ENCODE measurements around the gene IMMT.

GRCh38 chr2:86231680-86232372 lies 36.6 kb upstream of the IMMT start:
- TF ChIP-seq POLR2AphosphoS5 (IDR thresholded peaks at IDR 0.05; ENCODE audit: low read depth) (no peak), CTCF (IDR thresholded peaks at IDR 0.05; ENCODE audit: insufficient read depth, low read length) (no peak)
